Endothelial cell of hepatic sinusoid (primary cell): ENCODE data around the gene ENOX1.

ENCODE experiments used
- in situ Hi-C: cut with HindIII; loops from 2 replicates; pipeline ENCODE4 v1.10.0; 2017; ENCODE audit warnings: low sequenced_read_pairs

Gene ENOX1

GRCh38 chr13:43232144-43232872, 554.5 kb downstream of the ENOX1 start:
- in situ Hi-C loops, result no loop called here

DNA sequence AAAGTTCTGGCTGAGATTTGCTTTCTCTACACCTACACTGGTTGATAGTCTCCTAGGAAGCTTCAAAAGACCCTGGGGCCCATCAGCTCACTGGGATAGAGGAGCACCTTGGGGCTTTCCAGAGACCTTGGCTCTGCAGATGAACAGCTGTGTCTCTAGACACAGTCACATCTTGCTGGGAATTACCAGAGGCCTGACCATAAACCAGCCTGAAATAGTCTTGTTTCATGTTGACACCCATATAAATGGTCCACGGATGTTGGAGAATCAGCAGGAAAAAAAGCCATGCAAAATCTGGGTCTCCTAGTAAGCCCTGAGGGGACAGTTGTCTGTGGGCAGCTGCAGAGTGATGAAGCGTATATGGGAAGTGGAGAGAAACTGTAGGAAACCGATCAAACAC, 555.8 kb downstream of the ENOX1 start:
- in situ Hi-C loops, result no loop called here

- in situ Hi-C loops, result no loop called here
These were observed 557.3 kb downstream of the ENOX1 start for GRCh38 chr13:43229506-43229905.

DNA sequence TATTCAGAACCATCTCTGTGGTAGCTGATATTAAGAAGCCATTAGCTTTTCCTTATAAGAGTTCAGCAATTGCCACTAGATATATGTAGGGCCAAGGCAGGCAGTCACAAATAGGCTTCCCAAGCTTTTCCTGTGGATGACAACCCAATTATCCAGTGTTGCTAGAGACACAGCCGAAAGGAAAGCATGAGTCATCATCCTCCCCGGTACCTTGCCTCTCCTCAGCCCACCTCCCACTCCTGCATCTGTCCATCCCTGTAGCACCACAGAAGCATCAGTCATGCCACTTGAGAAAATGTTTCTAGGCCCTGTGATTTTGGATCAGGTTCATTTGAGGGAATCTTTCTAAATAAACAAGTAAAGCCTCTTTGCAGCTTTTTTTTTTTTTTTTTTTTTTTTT, 559.1 kb downstream of the ENOX1 start:
- in situ Hi-C loops, result no loop called here

DNA sequence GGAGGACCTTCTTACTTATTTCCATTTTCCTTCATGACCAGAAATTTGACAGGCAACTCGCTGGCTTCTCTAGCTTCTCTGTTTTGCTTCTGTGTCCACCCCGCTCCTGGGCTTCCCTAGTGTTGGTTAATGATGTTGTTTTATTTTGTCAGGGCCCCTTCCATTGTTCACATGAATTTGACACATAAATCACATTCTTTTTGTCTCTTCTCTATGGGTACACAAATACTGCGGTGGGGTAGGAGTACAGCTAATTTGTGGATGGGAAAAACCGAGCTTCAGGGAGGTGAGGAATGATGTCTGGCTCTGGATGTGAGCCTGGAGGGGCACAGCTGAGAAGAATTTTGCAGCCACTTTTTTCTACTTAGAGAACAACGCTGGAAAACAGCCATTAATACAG, 563.6 kb downstream of the ENOX1 start:
- in situ Hi-C loops, result no loop called here

DNA sequence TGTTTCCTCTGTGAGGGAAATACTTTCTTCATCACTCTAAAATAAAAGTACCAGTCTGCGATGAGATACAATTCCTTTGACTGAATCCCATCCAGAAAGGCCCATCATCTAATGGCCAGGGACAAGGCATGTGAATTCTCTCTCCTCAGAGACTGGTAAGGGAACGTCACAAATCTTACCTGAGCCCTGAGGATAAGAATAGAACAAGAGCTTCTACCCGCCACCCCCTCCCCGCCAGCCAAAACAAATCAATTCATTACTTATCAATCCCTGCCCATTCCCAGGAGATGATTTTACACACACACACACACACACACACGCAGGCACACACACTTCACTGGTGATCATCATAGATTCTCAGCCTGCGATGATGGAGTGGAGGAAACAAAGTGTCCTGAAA, 564.7 kb downstream of the ENOX1 start:
- in situ Hi-C loops, result no loop called here

- in situ Hi-C loops, result no loop called here
These were observed 565.2 kb downstream of the ENOX1 start for GRCh38 chr13:43221611-43222010.

- in situ Hi-C loops, result no loop called here
These were observed 565.7 kb downstream of the ENOX1 start for GRCh38 chr13:43220873-43221595.

DNA sequence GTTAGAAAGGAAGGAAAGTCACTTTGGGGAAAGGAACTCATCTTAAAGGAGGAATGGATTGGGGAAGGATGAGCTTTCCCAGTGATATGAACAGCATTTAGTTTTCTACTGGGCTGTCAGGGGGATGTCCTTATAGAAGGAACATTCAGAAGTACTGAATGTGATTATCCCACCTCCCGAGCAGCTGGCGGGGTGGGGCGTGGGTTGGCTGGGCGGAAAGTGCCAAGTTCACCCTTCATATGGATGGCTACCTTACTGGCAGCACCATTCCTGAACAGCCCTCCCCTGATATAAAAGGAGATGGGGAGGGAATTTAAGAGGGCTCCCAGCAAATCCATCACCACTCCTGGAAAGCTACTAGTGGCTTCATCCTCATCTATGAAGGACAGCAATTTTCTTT, 572.6 kb downstream of the ENOX1 start:
- in situ Hi-C loops, result no loop called here

DNA sequence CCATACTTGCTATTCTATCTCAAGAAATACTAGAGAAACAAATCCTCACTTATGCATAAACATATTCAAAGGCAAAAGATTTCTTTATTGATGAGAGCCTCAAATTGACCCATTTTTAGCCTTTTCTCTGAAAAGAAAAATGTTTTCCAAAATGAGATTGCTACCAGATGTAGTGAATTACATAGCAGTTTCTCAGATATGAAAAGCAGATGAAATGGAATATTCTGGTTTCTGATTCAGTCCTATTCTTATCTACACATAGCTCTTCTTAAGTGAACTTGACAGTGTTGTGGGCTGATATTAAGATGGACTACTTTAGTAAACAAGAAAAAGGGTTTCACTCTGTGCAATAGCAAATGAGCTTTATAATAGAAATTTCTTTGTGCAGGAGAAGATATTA, 579.9 kb downstream of the ENOX1 start:
- in situ Hi-C loops, result no loop called here

DNA sequence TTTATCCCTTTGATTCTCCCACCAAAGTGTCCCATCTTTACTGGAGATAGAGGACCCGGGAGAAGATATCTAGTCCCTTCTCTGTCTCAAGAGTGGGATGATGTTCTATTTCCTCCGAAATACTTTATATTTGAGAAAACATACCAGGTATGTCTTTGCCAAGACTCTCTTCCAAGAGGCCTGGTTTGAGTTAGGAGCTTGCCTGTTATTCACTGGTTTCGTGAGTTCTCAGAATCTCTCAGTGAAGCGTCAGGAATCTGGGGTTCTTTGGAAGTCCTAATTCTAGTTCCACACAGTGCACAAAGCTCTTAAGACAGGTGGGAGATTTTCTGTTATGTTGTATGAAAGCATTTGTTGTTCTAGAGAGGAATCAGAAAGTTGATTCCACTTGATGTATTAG, 581.4 kb downstream of the ENOX1 start:
- in situ Hi-C loops, result no loop called here

- in situ Hi-C loops, result no loop called here
These were observed 582.2 kb downstream of the ENOX1 start for GRCh38 chr13:43204591-43204990.

GRCh38 chr13:43203781-43204180, 583.0 kb downstream of the ENOX1 start:
- in situ Hi-C loops, result no loop called here

- in situ Hi-C loops, result no loop called here
These were observed 586.0 kb downstream of the ENOX1 start for GRCh38 chr13:43200736-43201135.

GRCh38 chr13:43200307-43200706, 586.5 kb downstream of the ENOX1 start:
- in situ Hi-C loops, result no loop called here

DNA sequence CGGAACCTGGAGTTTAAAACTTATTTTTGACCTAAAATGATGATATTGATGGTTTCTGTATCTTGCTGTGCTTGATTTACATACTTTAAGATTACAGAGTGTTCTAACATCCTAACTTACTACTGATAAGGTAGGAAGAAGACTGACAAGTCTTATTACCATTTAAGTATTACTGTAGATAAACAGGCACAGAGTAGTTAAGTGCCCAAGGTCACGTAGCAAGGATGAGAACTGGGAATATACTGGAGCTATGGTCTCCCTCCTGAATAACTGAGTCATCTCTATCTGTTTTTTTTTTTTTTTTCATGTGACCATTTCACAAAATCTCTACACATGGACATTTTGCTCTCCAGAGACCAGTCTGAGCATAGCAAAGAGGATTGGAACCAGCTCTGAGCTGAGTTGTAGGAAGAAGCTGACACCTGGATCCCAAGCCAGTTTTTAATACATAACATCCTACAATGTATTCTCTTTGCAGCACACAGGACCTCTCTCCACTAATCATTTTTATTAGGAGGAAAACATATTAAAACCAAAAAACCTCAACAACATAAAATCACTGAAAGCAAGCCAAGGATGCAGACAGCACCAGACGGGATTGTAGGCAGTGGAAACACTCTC, 589.9 kb downstream of the ENOX1 start:
- in situ Hi-C loops, result no loop called here

- in situ Hi-C loops, result no loop called here
These were observed 590.6 kb downstream of the ENOX1 start for GRCh38 chr13:43196086-43196621.

GRCh38 chr13:43195551-43195950, 591.2 kb downstream of the ENOX1 start:
- in situ Hi-C loops, result no loop called here

DNA sequence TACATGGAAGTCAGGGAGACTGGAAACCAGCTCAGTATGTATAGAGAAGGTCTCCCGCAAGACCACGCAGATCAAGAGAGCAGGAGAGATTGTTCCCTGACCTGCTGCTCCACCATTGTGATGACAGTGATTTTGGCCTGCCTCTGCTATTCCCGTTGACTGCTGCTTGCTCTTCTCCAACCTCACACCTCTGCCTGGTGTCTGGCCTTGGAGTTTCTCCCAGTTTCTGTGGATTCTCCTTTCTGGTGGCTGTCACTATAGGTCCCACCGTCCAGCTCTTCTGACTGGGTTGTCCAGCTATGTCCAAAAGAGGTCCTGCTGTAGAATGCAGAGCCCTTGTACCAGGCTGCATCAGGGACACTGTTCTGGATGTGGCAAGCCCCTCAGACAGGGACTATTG, 591.7 kb downstream of the ENOX1 start:
- in situ Hi-C loops, result no loop called here

DNA sequence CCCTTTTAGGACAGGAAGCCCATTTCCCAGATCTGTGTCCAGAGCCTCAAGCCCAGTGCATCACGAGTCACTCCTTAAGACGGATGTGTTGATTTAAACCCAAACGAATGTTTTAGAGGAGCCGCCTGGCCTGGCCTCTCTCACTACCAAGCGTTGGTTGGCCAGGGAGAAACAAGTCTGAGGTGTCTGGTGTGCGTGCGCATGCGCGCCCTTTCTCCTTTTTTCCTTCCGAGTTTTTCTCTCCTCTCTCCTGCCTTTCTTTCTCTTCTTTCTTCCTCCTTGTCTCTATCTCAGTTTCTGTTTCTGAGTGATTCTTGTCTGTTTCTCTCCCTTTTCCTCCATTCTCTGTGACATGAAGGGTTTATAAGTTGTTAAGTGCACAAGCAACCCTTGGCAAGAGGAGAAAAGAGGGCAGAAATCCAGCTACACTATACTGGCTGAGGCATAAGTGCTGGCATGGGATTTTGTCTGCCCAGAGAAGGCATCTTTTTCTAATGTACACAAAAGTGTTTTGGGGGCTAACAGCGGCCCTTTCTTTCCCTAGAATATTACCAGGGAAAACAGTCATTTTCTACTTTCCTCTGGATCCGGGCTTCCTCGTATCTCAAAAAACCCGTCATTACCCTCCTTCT, 592.9 kb downstream of the ENOX1 start:
- in situ Hi-C loops, result no loop called here

GRCh38 chr13:43191546-43191945, 595.2 kb downstream of the ENOX1 start:
- in situ Hi-C loops, result no loop called here
